Activated T-cell treated with anti-CD3 and anti-CD28 coated beads for 1 hour (primary cell): Measurements from ENCODE around the gene AQP1.

Experiments
- DNase-seq: peaks from one replicate; pipeline ENCODE4 v3.0.0-alpha.2; 2020; ENCODE audit warnings: low read depth

Gene AQP1

GRCh38 chr7:30921540-30922401 is 10.1 kb downstream of the AQP1 start:
- no peak for DNase-seq

- DNase-seq = no peak
Measured at GRCh38 chr7:30922596-30922995, 10.9 kb downstream of the AQP1 start.

- DNase-seq = no peak
Measured at GRCh38 chr7:30923009-30923773, 11.5 kb downstream of the AQP1 start.

- no peak for DNase-seq
Measured at GRCh38 chr7:30923774-30924413, 12.2 kb downstream of the AQP1 start.

- no peak for DNase-seq
Measured at GRCh38 chr7:30924624-30925023, 13.0 kb downstream of the AQP1 start.

- DNase-seq = no peak
Measured at GRCh38 chr7:30925117-30925516, 13.5 kb downstream of the AQP1 start.

GRCh38 chr7:30925913-30926312 is 14.3 kb downstream of the AQP1 start:
- no peak for DNase-seq

GRCh38 chr7:30926313-30926712 is 14.7 kb downstream of the AQP1 start:
- no peak for DNase-seq

GRCh38 chr7:30927040-30927439 is 15.4 kb downstream of the AQP1 start:
- DNase-seq = no peak

GRCh38 chr7:30927559-30927958 is 15.9 kb downstream of the AQP1 start:
- no peak for DNase-seq

- DNase-seq = no peak
Measured at GRCh38 chr7:30928254-30928872, 16.7 kb downstream of the AQP1 start.

GRCh38 chr7:30929686-30930085 is 18.0 kb downstream of the AQP1 start:
- no peak for DNase-seq

GRCh38 chr7:30930621-30931020 is 19.0 kb downstream of the AQP1 start:
- DNase-seq = no peak

GRCh38 chr7:30931161-30931928 is 19.7 kb downstream of the AQP1 start:
- no peak for DNase-seq

GRCh38 chr7:30931929-30932540 is 20.4 kb downstream of the AQP1 start:
- DNase-seq = no peak

- no peak for DNase-seq
Measured at GRCh38 chr7:30932562-30932961, 20.9 kb downstream of the AQP1 start.

GRCh38 chr7:30933124-30933974 is 21.7 kb downstream of the AQP1 start:
- no peak for DNase-seq

GRCh38 chr7:30934225-30934624 is 22.6 kb downstream of the AQP1 start:
- no peak for DNase-seq

- DNase-seq = no peak
Measured at GRCh38 chr7:30934732-30935568, 23.3 kb downstream of the AQP1 start.
